Measurements from ENCODE around the gene ORAI2.
"Not testable (repeated sequence)": the region's sequence is repeated elsewhere in the genome, so short reads cannot be mapped to it uniquely, and the experiment has no call there.

Gene ORAI2

DNA sequence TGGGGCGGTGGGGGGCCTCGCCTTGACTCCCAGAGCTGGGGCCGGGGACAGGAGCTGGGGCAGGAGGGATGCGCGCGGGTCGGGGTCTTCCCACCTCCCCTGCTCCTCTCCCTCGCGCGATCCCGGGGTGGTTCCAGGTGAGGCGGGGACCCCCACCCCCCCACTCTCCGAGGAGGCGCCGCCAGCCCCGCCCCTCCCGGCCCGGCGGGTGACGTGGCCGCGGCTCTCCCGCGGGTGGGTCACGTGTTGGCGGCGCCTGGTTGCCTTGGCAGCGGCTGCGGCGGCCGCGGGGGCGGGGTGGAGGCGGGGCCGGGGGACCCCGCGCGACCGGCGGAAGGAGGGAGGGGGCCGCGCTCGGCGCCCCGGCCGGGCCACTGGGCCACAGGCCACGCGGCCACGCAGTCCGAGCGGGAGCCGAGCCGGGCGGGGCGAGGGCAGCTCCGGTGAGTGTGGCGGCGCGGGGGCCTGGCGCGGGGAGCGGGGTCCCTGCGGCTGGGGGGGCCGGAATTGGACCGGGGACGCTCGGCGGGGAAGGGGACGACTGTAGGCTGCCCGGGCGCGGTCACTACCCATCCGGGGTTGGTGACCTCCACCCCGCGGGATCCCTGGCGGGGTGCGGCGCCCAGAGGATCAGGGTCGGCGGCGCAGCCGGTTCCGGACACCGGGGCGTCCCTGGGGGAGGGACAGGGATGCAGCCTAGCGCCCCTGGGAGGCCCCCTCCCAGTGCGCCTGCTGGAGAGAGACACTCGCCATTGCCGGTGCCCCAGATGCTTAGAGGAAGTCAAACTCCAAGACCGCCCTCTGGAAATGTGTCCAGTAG is at the start of gene ORAI2:
Gene ORAI2, plus strand, starts transcription at position 357 of the 820 bp plus-strand sequence. CDS start 5,382 bp downstream, outside the sequence.
- DNase-seq: peak; percentile 36

DNA sequence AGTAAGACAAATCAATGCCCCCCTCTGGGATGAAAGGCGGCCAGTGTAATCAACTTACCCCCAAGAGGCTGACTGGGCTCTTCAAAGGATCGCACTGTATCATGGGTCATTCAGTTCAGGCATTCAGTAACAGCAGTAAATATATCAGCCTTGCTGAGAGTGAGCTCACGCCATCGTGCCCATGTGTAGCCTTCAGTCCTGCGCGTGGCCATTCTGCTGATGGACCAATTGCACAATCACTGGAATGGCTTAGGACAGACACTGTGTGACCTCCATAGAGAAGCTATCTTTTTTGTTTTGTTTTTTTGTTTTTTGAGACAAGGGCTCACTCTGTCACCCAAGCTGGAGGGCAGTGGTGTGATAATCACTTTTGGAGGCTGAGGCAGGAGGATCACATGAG is 46.3 kb upstream of the ORAI2 start:
- DNase-seq: no peak

DNA sequence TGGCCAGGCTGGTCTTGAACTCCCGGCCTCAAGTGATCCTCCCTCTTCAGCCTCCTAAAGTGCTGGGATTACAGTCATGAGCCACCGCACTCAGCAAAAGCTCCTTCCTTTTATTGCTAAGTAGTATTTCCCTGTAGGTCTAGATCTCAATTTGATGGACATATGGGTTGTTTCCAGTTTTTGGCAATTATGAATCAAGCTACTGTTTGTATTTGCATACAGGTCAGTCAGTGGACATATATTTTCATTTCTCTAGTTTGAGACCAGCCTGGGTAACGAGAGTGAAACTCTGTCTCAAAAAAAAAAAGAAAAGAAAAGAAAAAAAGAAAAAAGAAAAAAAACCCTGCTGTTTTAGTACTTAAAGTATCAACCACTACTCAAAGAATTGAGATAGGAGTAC is 43.6 kb upstream of the ORAI2 start:
- DNase-seq: no peak

DNA sequence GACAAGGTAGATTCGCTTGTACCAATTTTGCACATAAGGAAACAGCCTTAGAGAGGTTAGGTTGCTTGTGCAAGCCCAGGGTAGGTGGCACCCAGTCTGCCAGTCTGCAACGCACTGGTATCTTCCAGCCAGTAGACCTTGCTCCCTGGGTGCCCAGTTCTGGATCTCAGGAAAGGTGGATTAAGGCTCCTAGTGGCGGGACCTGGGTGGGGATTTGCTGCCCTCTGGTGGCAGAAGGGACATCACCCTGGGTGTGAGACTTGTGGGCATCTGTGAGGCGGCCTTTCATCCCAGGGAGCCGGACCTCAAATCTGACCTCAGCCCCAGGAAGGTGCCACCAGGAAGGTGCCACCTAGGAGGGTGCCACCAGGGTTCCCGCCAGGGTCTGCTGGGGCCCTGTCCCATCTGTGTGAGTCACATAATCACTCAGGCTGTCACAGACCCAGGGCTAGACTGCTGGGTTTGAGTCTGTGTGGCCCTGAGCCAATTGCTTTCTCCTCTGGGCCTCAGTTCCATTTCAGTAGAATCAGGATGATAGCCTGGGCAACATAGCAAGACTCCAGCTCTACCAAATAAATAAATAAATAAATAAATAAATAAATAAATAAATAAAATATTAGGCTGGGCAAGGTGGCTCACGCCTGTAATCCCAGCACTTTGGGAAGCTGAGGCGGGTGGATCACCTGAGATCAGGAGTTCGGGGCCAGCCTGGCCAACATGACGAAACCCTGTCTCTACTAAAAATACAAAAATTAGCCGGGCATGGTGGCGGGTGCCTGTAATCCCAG is 42.5 kb upstream of the ORAI2 start:
- DNase-seq: peak; percentile 40

DNA sequence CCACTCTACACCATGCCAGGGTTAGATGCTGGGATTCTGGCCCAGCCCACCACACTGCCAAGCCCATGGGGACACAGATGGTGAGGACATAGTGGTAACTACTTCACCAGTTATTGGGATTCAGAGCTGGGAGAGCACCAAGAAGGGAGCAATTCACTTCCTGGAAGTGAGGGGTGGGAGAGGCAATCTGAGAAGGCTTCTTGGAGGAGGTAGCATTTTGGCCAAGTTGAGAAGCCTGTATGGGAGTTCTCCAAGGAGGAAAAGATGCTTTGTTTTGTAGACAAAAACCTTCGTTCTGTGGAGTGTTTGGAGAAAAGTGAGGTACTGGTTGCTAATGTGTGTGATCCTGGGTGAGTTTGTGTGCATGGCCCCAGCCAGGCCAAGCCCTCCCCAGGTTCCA is 41.0 kb upstream of the ORAI2 start:
- no peak for DNase-seq

DNA sequence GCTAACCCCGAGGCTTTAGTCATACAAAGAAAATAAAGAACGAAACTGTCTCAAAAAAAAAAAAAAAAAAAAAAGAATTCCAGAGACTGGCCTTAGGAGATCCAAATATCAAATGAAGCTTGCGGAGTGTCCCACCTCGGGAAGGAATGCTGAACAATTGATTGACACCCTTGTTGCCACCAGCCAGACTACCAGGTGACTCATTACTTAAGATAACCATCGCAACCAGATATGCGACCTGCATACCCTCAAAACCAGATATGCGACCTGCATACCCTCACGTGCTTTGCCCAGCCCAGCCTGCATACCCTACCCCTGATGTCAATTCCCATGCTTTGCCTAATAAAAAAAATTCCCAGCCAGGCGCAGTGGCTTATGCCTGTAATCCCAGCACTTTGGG is 39.9 kb upstream of the ORAI2 start:
- DNase-seq: no peak

DNA sequence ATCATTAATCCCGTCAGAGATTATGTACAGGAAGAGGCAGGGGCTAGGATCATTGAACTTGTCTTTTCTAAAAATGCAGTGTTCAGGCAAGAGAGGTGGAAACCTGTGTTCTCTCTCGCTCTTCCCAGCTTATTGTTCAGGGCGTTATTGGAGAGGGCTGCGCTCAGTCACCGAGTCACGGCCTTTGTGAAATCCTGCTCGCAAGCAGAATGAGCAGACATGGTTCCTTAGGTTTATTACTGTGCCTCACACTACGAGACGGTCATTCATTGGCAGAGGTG is 37.8 kb upstream of the ORAI2 start:
- no peak for DNase-seq

DNA sequence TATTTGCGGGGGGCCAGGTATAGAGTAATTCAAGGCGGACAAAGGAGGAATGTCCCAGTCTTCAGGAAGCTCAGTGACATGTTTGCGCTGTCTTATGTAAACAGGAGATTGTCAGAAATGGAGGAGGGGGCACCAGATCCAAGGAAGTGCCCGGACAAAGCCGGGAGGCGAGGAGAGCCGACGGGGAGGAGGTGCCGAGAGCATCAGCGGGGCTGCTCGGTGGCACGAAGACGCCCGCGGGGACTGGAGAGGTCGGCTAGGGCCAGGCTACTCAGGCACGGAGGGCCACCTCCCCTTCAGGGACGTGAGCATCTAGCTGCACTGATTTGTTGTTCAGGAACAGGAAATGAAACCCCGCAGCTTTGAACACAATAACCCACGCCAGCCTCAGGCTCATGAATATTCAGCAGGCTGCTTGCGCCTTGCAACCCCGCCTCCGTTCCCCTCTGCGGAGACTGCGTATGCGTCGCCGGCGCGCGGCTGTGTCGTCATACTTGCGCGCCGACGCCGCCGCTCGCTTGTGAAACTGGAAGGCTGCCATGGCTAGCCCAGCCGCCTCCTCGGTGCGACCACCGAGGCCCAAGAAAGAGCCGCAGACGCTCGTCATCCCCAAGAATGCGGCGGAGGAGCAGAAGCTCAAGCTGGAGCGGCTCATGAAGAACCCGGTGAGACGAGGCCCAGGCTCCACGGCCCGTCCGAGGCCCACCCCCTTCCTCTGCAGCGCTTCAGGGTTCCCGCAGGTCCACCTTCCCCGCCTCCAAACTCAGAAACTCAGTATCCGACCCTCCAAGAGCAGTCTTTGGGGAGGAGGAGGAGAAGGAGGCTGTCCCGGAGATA is 37.3 kb upstream of the ORAI2 start, which contains the start of gene PRKRIP1:
Gene PRKRIP1, plus strand, starts transcription at position 491 of the 837 bp plus-strand sequence. Its CDS starts 49 bp downstream, at position 540.
- peak; percentile 88 for DNase-seq

DNA sequence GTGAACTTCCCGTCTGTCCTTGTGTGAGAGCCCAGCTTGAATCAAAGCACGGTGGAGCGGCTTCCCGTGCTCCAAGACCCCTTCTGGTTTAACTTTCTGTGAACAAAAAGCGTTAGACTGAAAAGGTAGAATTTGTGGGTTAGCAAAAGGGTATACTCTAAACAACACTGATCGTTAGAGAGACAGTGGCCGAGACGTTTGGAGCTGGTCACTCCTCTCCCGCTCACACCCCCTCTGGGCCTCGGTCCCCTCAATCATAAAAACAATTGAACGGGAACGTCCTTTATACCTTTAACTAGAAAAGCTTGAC is 36.7 kb upstream of the ORAI2 start:
- peak; percentile 27 for DNase-seq

DNA sequence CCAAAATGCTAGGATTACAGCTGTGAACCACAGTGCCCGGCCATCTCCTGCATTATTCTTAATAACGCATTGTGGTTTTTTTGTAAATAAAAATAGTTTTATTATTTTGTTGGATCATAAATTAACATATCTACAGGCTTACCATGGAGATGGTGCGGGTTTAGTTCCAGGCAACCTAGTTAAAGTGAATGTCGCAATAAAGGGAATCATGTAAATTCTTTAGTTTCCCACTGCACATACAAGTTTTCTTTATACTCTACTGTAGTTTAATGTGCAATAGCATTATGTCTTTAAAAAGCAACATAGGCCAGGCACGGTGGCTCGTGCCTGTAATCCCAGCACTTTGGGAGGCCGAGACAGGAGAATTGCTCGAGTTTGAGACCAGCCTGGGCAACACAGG is 34.8 kb upstream of the ORAI2 start:
- no peak for DNase-seq

DNA sequence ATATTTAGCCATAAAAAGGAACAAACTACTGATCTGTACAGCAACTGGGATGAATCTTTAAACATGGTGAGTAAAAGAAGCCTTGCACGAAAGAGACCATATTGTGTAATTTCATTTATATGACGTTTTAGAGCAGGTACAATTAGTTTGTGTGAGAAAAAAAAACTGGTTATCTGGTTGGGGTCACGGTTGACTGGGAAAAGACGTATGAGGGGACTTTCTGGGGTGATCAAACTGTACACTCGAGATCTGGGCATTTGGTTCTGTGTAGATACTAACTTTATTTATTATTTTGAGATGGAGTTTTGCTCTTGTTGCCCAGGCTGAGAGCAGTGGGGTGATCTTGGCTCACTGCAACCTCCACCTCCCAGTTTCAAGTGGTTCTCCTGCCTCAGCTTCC is 33.0 kb upstream of the ORAI2 start:
- no peak for DNase-seq

DNA sequence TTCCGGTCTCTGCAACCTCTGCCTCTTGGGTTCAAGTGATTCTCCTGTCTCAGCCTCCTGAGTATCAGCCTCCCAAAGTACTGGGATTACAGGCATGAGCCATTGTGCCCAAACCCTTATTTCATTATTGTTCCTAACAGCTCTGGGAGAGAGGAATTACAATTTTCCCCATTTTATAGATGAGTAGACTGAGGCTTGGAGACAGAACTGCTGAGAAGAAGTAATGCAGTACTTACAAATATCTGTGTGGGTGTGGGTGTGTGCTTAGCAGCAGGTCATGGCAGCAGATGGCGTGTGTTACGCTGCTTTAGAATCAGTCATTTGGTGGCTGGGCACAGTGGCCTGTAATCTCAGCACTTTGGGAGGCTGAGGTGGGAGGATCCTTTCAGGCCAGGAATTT is 29.8 kb upstream of the ORAI2 start:
- DNase-seq: no peak

DNA sequence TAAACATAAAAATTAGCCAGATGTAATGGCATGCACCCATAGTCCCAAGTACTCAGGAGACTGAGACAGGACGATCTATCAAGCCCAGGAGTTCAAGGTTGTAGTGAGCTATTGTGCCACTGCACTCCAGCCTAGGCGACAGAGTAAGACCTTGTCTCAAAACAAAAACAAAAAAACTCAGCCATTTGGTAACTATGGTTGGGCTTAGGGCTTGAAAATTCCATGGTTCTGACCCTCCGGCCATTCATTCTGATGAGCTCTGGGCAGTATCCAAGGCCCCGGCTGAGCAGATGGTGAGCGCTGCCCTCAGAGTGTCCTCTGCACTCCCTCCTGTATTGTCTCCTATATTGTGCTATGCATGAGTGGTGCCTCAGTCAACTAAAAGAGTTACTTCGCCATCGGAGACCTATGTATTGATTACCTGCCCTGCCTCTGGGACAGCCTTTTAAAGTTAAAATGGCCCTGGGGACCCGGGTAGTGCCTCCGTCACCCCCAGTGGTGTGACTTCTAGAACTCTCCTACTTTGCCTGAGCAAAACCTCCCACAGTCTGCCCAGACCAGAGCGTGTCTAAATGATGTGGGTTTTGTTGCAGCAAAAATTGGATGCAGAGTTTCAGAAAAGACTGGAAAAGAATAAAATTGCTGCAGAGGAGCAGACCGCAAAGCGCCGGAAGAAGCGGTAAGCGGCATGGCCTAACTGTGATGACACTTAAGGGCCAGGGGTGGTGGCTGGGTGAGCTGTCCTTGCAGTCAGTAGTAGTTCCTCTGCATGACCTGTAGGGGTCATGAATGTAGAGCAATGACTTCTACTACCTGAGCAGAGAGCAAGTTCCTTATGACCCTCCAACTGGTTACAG is 29.1 kb upstream of the ORAI2 start:
- peak; percentile 10 for DNase-seq

DNA sequence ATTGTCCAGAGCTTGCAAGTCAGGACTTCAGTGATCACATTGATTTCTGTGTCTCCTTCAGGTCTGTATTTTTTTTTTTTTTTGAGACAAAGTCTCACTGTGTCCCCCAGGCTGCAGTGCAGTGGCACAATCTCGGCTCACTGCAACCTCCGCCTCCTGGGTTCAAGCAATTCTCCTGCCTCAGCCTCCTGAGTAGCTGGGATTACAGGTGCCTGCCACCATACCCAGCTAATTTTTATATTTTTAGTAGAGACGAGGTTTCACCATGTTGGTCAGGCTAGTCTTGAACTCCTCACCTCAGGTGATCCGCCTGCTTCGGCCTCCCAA is 28.6 kb upstream of the ORAI2 start:
- DNase-seq: not testable (repeated sequence)

DNA sequence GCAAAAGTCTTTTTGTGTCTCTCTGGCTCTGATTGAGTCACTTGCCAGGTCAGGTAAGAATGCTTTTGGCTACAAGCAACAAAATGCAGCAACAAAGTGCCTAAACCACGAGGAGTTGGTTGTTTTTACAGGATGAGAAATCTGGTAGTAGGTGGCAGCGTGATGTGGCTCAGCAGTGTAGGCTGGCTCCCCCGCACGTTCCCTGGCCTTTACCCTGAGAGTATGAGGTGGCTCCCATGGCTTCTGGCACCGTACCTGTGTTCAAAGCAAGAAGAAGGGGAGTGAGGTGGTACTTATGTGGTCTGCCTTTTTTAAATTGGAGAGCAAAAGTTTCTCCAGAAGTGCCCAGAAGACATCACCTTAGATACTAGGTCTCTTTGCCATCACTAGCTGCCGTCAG is 25.5 kb upstream of the ORAI2 start:
- DNase-seq: no peak

DNA sequence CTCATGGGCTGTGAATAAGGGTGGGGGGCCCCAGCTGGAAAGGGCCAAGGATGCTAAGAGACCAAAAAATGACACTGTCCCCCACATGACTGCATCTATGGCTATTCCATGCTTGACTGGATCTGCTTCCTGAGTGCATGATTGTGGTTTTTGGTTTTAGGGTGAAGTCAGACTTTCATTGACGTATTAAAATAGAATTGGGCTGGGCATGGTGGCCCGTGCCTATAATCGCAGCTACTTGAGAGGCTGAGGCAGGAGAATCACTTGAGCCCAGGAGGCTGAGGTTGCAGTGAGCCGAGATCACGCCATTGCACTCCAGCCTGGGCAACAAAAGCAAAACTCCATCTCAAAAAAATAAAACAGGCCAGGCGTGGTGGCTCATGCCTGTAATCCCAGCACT is 24.8 kb upstream of the ORAI2 start:
- DNase-seq: not testable (repeated sequence)

DNA sequence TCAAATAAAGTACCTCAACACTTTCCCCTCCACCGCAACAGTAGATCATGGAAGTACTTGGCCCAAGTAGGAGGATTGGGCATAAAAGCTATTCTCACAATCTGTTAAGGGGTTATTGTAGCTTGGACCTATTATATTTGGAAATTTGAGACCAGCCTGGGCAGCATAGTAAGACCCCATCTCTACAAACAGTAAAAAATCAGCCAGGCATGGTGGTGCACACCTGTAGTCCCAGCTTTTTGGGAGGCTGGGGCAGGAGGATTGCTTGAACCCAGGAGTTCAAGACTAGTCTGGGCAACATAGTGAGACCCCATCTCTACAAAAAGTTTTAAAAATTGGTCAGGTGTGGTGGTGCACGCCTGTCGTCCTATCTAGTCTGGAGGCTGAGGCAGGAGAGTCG is 24.0 kb upstream of the ORAI2 start:
- DNase-seq: no peak

DNA sequence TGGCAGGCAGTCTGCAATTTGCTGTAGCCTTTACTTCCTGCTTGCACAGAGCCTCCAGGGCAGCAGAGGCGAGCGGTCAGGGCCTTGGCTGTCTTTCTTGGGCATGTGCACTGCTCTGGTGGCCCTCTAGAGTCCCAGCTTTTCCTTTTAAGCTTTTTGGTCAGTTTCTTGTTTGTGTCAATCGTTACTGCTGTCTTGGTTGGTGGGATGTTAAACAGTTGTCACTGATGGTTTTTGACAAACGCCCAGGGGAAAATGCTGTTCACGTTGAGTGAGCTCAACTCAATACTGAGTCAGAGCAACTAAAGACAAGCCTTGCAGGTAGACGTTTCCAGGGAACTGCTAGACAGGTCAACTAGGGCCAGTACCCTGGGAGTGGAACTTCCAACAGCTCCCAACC is 23.3 kb upstream of the ORAI2 start:
- no peak for DNase-seq

DNA sequence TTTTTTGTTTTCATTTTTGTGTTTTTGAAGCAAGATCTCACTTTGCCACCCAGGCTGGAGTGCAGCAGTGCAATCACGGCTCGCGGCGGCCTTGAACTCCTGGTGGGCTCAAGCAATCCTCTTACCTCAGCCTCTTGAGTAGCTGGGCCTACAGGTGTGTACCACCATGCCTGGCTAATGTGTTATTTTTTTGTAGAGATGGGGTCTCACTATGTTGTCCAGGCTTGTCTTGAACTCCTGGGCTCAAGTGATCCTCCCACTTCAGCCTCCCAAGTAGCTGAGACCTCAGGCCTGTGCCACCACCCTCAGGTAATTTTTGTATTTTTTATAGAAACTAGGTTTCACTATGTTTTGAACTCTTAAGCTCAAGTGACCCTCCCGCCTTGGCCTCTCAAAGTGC is 22.5 kb upstream of the ORAI2 start:
- no peak for DNase-seq

DNA sequence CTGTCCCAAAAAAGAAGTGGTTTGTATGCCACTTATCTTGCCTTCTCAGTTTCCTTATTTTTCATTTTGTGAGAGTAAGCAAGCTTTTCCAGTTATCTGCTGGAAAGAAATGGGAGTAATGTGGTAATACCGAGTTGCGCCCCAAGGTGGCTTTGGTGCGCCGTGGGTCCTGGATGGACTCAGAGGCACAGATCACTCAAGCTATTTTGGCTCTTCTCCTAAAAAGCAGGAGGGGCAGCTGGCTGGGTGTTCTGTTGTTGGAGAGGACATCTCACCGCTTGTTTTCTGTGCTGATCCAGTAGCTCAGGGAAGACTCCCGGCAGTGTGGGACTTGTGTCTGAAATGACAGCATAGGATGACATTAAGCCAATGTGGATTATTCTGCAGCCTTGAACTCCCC is 20.8 kb upstream of the ORAI2 start:
- no peak for DNase-seq

DNA sequence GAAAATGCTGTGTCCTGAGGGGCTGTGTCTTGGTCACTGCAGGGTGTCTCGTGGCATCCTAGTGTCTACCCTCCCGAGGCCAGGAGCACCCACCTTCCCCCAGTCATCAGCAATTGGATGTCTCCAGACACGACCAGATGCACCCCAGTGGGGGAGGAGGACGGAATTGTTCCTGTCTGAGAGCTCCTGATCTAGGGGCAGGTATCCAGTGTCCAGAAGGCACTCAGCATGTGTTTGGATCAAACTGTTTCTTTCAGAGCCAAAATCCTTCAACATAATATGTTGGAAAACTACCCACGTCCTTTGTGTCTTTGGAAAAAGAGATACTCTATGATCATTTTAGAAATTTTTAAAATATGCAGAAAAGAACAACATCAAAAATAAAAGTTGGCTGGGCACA is 20.3 kb upstream of the ORAI2 start:
- DNase-seq: no peak

DNA sequence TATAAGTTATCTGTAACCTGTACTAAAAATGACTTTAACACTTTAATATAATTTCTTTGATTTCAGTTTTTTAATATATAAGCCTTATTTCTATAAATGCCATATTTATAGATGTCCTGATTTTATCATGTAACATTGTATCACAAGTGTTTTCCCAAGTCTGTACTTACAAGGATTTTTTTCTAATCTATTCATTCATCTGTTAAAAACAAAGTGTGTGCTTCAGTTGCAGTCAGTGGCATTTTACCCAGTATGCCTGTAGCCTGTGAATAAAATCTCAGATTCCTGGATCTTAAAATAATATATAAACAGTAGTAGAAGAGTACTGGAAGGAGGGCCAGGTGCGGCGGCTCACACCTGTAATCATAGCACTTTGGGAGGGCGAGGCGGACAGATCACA is 19.8 kb upstream of the ORAI2 start:
- DNase-seq: no peak

DNA sequence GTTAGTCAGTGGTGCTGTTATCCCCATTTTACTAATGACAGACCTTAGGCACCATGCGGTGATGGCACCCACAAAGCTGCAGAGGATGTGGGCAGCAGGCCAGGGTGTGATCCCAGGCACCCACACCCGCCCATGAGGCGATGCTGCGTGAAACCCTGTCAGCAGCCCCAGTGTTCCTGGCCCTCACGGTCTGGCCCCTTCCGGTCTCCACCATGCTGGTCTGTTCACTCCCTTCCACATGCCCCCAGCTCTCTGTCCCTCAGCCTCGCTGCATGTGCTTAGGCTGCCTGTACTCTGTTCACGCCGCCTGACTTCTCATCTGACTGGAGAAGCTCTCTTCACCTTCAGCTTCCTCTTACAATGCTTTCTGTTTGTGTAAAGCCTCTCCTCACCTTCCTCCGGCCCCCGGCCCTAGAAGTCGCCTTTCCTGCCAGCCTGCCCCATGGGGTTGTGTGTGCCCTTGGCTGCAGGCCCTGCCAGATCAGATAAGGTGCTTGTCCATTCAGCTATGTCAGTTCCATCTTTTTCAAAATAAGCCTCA is 17.6 kb upstream of the ORAI2 start:
- DNase-seq: no peak

Data from NCI-H748 treated with DMSO at 0.1 percent for 48 hours (cell line).